IMR-90 (cell line): ENCODE results near the gene RASD2. TPM values are rescaled to one million over a fixed set of nuclear protein-coding genes. Genes with fewer than 3 reads are reported as not detected.

Experiments
- ATAC-seq: fragments of 200-7000 bp; cut with Tn5 transposase; 2 replicates; pipeline ENCODE4 v1.9.1; 2020; ENCODE audit warnings: low read depth, mild to moderate bottlenecking, moderate library complexity
- BruUV-seq: library from RNA; stranded (reverse); fragments of 400-500 nt; replicated peaks from 2 replicates; lab custom pipeline; 2021; lab: Mats Ljungman, UMichigan
- CTCF ChIA-PET: fragments of 300-600 bp; formaldehyde crosslinking; extraction: SDS; loops from one replicate; lab custom pipeline; 2021; ENCODE audit warnings: antibody characterized with exemption; lab: Yijun Ruan, JAX
- POLR2A ChIA-PET: fragments of 300-600 bp; sonication (Branson Sonifier 250); formaldehyde crosslinking; loops from one replicate; lab custom pipeline; 2022; ENCODE audit warnings: antibody characterized with exemption; ENCODE audit not compliant: unreplicated experiment; lab: Charles Lee
- DNase-seq: peaks from one replicate; pipeline ENCODE4 v3.0.0; 2013
- H2AFZ ChIP-seq: replicated peaks from 2 replicates; pipeline ENCODE3; 2013; ENCODE audit warnings: low read length, mild to moderate bottlenecking; ENCODE audit not compliant: poor library complexity
- H2AK5ac ChIP-seq: 2 replicates; pipeline ENCODE4 v1.6.1; 2013; ENCODE audit warnings: low read depth, low read length, inconsistent platforms
- H2AK9ac ChIP-seq: replicated peaks from 2 replicates; pipeline ENCODE3; 2013; ENCODE audit warnings: mild to moderate bottlenecking, low read depth, low read length, moderate library complexity; ENCODE audit not compliant: poor library complexity
- H2BK120ac ChIP-seq: 2 replicates; pipeline ENCODE4 v1.6.1; 2013; ENCODE audit warnings: low read depth, low read length, inconsistent platforms
- H2BK15ac ChIP-seq: 3 replicates; pipeline ENCODE4 v1.6.1; 2013; ENCODE audit warnings: low read depth, low read length, inconsistent platforms
- H2BK20ac ChIP-seq: 2 replicates; pipeline ENCODE4 v1.6.1; 2013; ENCODE audit warnings: low read depth, mild to moderate bottlenecking, inconsistent platforms, low read length, moderate library complexity
- H2BK5ac ChIP-seq: 2 replicates; pipeline ENCODE4 v1.6.1; 2013; ENCODE audit warnings: mild to moderate bottlenecking, low read depth, low read length, inconsistent platforms; ENCODE audit not compliant: poor library complexity, severe bottlenecking
- H3K14ac ChIP-seq: replicated peaks from 2 replicates; pipeline ENCODE4 v1.6.1; 2013; ENCODE audit warnings: low read depth, low read length, inconsistent platforms
- H3K18ac ChIP-seq: 2 replicates; pipeline ENCODE4 v1.6.1; 2013; ENCODE audit warnings: low read depth, low read length, control low read depth
- H3K23ac ChIP-seq: 2 replicates; pipeline ENCODE4 v1.6.1; 2013; ENCODE audit warnings: low read depth, low read length, inconsistent platforms
- H3K27ac ChIP-seq: 2 replicates; pipeline ENCODE4 v1.5.1; 2013; ENCODE audit warnings: mild to moderate bottlenecking, control low read depth, low read length; ENCODE audit not compliant: insufficient read depth
- H3K27me3 ChIP-seq: 2 replicates; pipeline ENCODE4 v1.6.1; 2013; ENCODE audit warnings: low read length; ENCODE audit not compliant: control insufficient read depth, insufficient read depth
- H3K36me3 ChIP-seq: 2 replicates; pipeline ENCODE4 v1.6.1; 2013; ENCODE audit warnings: low read length, mixed read lengths; ENCODE audit not compliant: control insufficient read depth, insufficient read depth
- H3K4ac ChIP-seq: 2 replicates; pipeline ENCODE4 v1.6.1; 2013; ENCODE audit warnings: low read depth, low read length, inconsistent platforms
- H3K4me1 ChIP-seq: 2 replicates; pipeline ENCODE4 v1.6.1; 2013; ENCODE audit warnings: low read length, mixed read lengths; ENCODE audit not compliant: control insufficient read depth, insufficient read depth
- H3K4me2 ChIP-seq: 2 replicates; pipeline ENCODE4 v1.6.1; 2013; ENCODE audit warnings: low read depth, mild to moderate bottlenecking, control low read depth, low read length, moderate library complexity
- H3K4me3 ChIP-seq: 2 replicates; pipeline ENCODE4 v1.5.1; 2013; ENCODE audit warnings: low read depth, mild to moderate bottlenecking, control low read depth, low read length, moderate library complexity; ENCODE audit not compliant: insufficient read depth
- H3K56ac ChIP-seq: 2 replicates; pipeline ENCODE4 v1.6.1; 2013; ENCODE audit warnings: low read length, inconsistent platforms; ENCODE audit not compliant: insufficient read depth; ENCODE audit errors: extremely low read depth
- H3K79me1 ChIP-seq, 2 experiments: 2 replicates each; pipeline ENCODE4 v1.6.1; 2013; ENCODE audit warnings: low read length in 2 of 2, inconsistent platforms in 1 of 2, low read depth in 1 of 2
- H3K9ac ChIP-seq: 2 replicates; pipeline ENCODE4 v1.6.1; 2013; ENCODE audit warnings: low read depth, low read length, control low read depth
- H3K9me1 ChIP-seq: 2 replicates; pipeline ENCODE4 v1.6.1; 2013; ENCODE audit warnings: low read length, inconsistent platforms; ENCODE audit not compliant: insufficient read depth
- H3K9me3 ChIP-seq: 2 replicates; pipeline ENCODE4 v1.6.1; 2013; ENCODE audit warnings: low read length; ENCODE audit not compliant: control insufficient read depth, insufficient read depth
- H4K20me1 ChIP-seq: 2 replicates; pipeline ENCODE4 v1.6.1; 2013; ENCODE audit warnings: low read length, inconsistent platforms; ENCODE audit not compliant: insufficient read depth
- H4K5ac ChIP-seq: 2 replicates; pipeline ENCODE4 v1.6.1; 2013; ENCODE audit warnings: mild to moderate bottlenecking, low read depth, low read length, control low read depth
- H4K8ac ChIP-seq, 2 experiments: 2 replicates each; pipeline ENCODE4 v1.6.1; 2013; ENCODE audit warnings: low read depth in 2 of 2, low read length in 2 of 2, control low read depth in 1 of 2, inconsistent platforms in 1 of 2
- H4K91ac ChIP-seq: 2 replicates; pipeline ENCODE4 v1.6.1; 2013; ENCODE audit warnings: low read depth, low read length, inconsistent platforms; ENCODE audit not compliant: insufficient read depth
- CEBPB ChIP-seq: IDR thresholded peaks from 2 replicates; pipeline ENCODE4 v1.6.1; 2012; ENCODE audit warnings: low read depth, low read length, improper control_type of control experiment
- FOS ChIP-seq: fragments of 150-350 bp; IDR thresholded peaks from 2 replicates; pipeline ENCODE4 v1.6.1; 2016; ENCODE audit warnings: low read depth, low read length
- NFE2L2 ChIP-seq: fragments of 150-350 bp; IDR thresholded peaks from 2 replicates; pipeline ENCODE4 v1.6.1; 2016; ENCODE audit warnings: low read depth, mild to moderate bottlenecking, low read length
- POLR2A ChIP-seq: IDR thresholded peaks from 2 replicates; pipeline ENCODE4 v1.6.1; 2012; ENCODE audit warnings: mild to moderate bottlenecking, low read depth, low read length
- RAD21 ChIP-seq: IDR thresholded peaks from 2 replicates; pipeline ENCODE4 v1.6.1; 2012; ENCODE audit warnings: low read length, improper control_type of control experiment
- RCOR1 ChIP-seq: IDR thresholded peaks from 2 replicates; pipeline ENCODE4 v1.6.1; 2012; ENCODE audit warnings: mild to moderate bottlenecking, low read length, improper control_type of control experiment; ENCODE audit not compliant: insufficient replicate concordance
- RFX5 ChIP-seq: IDR thresholded peaks from 2 replicates; pipeline ENCODE4 v1.8.0; 2012; ENCODE audit warnings: low read depth, mild to moderate bottlenecking, low read length, moderate library complexity
- SMC3 ChIP-seq: fragments of 150-350 bp; IDR thresholded peaks from 2 replicates; pipeline ENCODE4 v1.6.1; 2016; ENCODE audit warnings: low read depth, mild to moderate bottlenecking, antibody characterized with exemption, low read length, moderate library complexity
- WGBS, 2 experiments: methylation state at CpG; one replicate each; pipeline versions ENCODE4 v1.1.5 to v1.1.7; 2013; ENCODE audit warnings: missing lambda C conversion rate in 2 of 2; ENCODE audit not compliant: insufficient read length in 1 of 2; ENCODE audit errors: extremely low coverage in 2 of 2; 5-methylcytosine and 5-hydroxymethylcytosine counted together
- dilution Hi-C: fragments of 300-500 bp; cut with HindIII; formaldehyde crosslinking; loops from one replicate; pipeline ENCODE4 v1.14.3; 2018; ENCODE audit warnings: low sequenced_read_pairs; ENCODE audit not compliant: unreplicated experiment
- in situ Hi-C: fragments of 300-500 bp; cut with MboI; formaldehyde crosslinking; loops from 3 replicates; pipeline ENCODE4 v1.14.3; 2019; ENCODE audit warnings: low sequenced_read_pairs, inconsistent platforms, mixed read lengths
- intact Hi-C: fragments of 100-400 bp; cut with micrococcal nuclease; formaldehyde crosslinking; loops from 2 replicates; pipeline ENCODE4 v1.10.0; 2022
- polyA plus RNA-seq, 3 experiments: library from polyadenylated mRNA; depleted of rRNA; stranded (reverse); fragments of >200 nt; gene quantifications; 2 replicates each; pipeline ENCODE4 v1.2.3, GENCODE V29; 2012; ENCODE audit warnings: low replicate concordance in 1 of 3
- total RNA-seq: library from RNA; depleted of rRNA; stranded (reverse); fragments of >200 nt; gene quantifications from 2 replicates; pipeline ENCODE4 v1.2.3, GENCODE V29; 2012
- TF ChIP-seq, protein P1 (sequence below): conservative IDR thresholded peaks from 2 replicates; pipeline ENCODE4 v1.5.1; 2012; ENCODE audit warnings: mild to moderate bottlenecking, low read depth, low read length, improper control_type of control experiment
- TF ChIP-seq, protein P2 (sequence below): fragments of 150-350 bp; IDR thresholded peaks from 2 replicates; pipeline ENCODE4 v1.6.1; 2017; ENCODE audit warnings: mild to moderate bottlenecking, antibody characterized with exemption, low read length, low read depth

Gene RASD2
- total and polyA plus RNA-seq, 2 of the 4 experiments (the other 2 are of a cell fraction), result under 0.01 to 0.32 TPM

DNA sequence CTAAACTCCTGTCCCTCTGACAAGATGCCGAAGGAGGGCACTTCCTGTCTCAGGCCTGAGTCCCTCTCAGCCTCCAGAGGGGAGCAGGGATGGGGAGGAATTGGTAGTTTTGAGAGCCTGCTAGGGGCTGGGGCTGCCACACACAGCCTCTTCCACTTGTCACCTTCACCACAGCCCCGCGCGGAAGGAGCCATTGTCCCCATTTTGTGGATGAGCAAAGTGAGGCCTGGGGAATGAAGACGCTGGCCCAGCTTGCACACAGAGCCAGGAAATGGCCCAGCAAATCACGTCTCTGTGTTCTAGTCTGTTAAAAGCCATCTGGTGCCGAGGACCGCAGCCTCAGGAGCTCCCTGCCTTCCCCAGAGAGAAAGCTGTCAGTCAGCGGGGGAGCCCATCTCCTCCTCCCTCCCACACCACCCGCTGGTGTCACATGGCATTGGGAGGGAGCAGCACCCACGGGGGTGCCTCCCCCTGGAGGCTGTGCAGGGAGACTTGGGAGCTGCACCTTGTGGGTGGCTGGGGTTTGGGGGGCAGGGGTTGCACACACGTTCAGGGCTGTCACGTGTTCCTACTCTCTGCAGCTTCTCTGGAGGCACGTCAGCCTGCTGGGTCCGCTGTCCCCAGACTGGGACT, 34.6 kb downstream of the RASD2 start:
- Histone ChIP-seq H3K4me1 (no peaks in the 10 kb centered on the region), H3K36me3 (no peaks in the 10 kb centered on the region), H2BK20ac (no peak overlapping the region), H3K4me2 (no peak overlapping the region), H3K56ac (no peak overlapping the region), H3K18ac (no peak overlapping the region), H3K27me3 (peaks cover 16% of the 10 kb centered on the region), H2BK5ac (no peak overlapping the region), H3K23ac (no peak overlapping the region), H4K8ac (no peak overlapping the region), H2AFZ (no peak overlapping the region), H3K79me1 (no peaks in the 10 kb centered on the region), H2BK120ac (no peak overlapping the region), H4K20me1 (no peaks in the 10 kb centered on the region), H2AK5ac (no peak overlapping the region), H3K9ac (no peak overlapping the region), H3K9me3 (no peaks in the 10 kb centered on the region), H4K5ac (no peak overlapping the region), H3K27ac (no peak overlapping the region), H3K14ac (no peak overlapping the region), H2AK9ac (peak overlapping the region; percentile 15), H2BK15ac (no peak overlapping the region), H3K4ac (no peak overlapping the region), H3K4me3 (no peak overlapping the region), H4K91ac (no peak overlapping the region), H3K9me1 (no peaks in the 10 kb centered on the region)
- no TSS peak for BruUV-seq
- TF ChIP-seq RFX5, result no peak
- TF ChIP-seq FOS, result no peak
- TF ChIP-seq POLR2A, result no peak
- TF ChIP-seq, protein P1, sequence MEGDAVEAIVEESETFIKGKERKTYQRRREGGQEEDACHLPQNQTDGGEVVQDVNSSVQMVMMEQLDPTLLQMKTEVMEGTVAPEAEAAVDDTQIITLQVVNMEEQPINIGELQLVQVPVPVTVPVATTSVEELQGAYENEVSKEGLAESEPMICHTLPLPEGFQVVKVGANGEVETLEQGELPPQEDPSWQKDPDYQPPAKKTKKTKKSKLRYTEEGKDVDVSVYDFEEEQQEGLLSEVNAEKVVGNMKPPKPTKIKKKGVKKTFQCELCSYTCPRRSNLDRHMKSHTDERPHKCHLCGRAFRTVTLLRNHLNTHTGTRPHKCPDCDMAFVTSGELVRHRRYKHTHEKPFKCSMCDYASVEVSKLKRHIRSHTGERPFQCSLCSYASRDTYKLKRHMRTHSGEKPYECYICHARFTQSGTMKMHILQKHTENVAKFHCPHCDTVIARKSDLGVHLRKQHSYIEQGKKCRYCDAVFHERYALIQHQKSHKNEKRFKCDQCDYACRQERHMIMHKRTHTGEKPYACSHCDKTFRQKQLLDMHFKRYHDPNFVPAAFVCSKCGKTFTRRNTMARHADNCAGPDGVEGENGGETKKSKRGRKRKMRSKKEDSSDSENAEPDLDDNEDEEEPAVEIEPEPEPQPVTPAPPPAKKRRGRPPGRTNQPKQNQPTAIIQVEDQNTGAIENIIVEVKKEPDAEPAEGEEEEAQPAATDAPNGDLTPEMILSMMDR, result no peak
- TF ChIP-seq RAD21, result no peak
- TF ChIP-seq SMC3, result no peak
- TF ChIP-seq NFE2L2, result no peak
- TF ChIP-seq RCOR1, result no peak
- TF ChIP-seq, protein P2, sequence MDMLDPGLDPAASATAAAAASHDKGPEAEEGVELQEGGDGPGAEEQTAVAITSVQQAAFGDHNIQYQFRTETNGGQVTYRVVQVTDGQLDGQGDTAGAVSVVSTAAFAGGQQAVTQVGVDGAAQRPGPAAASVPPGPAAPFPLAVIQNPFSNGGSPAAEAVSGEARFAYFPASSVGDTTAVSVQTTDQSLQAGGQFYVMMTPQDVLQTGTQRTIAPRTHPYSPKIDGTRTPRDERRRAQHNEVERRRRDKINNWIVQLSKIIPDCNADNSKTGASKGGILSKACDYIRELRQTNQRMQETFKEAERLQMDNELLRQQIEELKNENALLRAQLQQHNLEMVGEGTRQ, result no peak
- TF ChIP-seq CEBPB, result no peak
- ATAC-seq (no peak), DNase-seq (no peak)
- WGBS, 2 experiments, result no CpG with 5 or more reads among the region's 15 CpGs
- intact Hi-C loops (no loop called here), in situ Hi-C loops (no loop called here), dilution Hi-C loops (no loop called here)
- CTCF ChIA-PET, result interaction anchor here (1.1 kb wide), 1 partner anchor 145 kb away, joined by 5 read pairs; no protein-coding TSS in a partner anchor
- POLR2A ChIA-PET, result no interaction called here
